Measurements from ENCODE around the gene ATXN2.

DNA sequence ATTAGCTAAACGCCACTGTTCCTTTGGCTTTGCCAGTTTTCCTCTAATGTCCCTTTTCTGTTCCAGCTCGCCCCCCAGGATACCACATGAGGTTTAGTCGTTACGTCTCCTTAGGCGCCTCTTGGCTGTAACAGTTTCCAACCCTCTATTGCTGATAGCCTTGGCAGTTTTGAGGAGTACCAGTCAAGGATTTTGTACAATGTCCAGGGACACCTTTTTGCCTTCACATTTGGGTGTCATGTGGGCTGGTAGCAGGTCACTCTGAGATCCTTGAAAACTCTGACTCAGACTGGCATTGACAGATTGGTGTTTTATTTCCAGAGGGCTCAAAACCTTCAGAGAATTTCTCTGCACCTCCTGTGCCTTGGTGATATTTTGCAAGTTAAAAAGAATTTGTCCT, 179.3 kb downstream of the ATXN2 start:
- no peak for TF ChIP-seq CTCF (IDR thresholded peaks at IDR 0.05)
- no peak for TF ChIP-seq EZH2 (IDR thresholded peaks at IDR 0.05)
- TF ChIP-seq EZH2phosphoT487 (IDR thresholded peaks at IDR 0.05), result no peak

Data from neural progenitor cell (in vitro differentiated cells).